Progenitor cell of endocrine pancreas (in vitro differentiated cells): ENCODE results near the gene CDH12. TPM values are rescaled to one million over a fixed set of nuclear protein-coding genes. Genes with fewer than 3 reads are reported as not detected.

Experiments
- DNase-seq: peaks from one replicate; pipeline ENCODE4 v3.0.0; 2021; ENCODE audit warnings: low spot score; ENCODE audit not compliant: unreplicated experiment
- H3K27ac Mint-ChIP-seq: 2 replicates; pipeline ENCODE4 v1.8.0; 2021; ENCODE audit warnings: mild to moderate bottlenecking, moderate library complexity, mixed read lengths
- H3K27me3 Mint-ChIP-seq: 2 replicates; pipeline ENCODE4 v1.8.0; 2021; ENCODE audit warnings: mixed read lengths
- H3K36me3 Mint-ChIP-seq: 2 replicates; pipeline ENCODE4 v1.8.0; 2022; ENCODE audit warnings: mixed read lengths; ENCODE audit not compliant: insufficient read depth
- H3K4me1 Mint-ChIP-seq: 2 replicates; pipeline ENCODE4 v1.8.0; 2021; ENCODE audit warnings: low read depth, mixed read lengths
- H3K4me3 Mint-ChIP-seq: 2 replicates; pipeline ENCODE4 v1.8.0; 2021; ENCODE audit warnings: low read depth, mild to moderate bottlenecking, moderate library complexity, mixed read lengths
- H3K9me3 Mint-ChIP-seq: 2 replicates; pipeline ENCODE4 v1.8.0; 2021; ENCODE audit warnings: low read depth, mixed read lengths
- CTCF ChIP-seq: fragments of 200-600 bp; sonication (generic); IDR thresholded peaks from one replicate; pipeline ENCODE4 v1.5.0; 2021; ENCODE audit warnings: antibody characterized with exemption, mild to moderate bottlenecking; ENCODE audit not compliant: unreplicated experiment
- total RNA-seq: library from RNA; stranded (reverse); gene quantifications from 2 replicates; pipeline ENCODE4 v1.2.1, GENCODE V29; 2021

CDH12 gene
- total RNA-seq, 1 donor from 2014 or later: 2.8 TPM

GRCh38 chr5:22591461-22591860 lies 261.7 kb downstream of the CDH12 start:
- no peaks in the 10 kb centered on the region for H3K27me3 Mint-ChIP-seq
- no peaks in the 10 kb centered on the region for H3K4me1 Mint-ChIP-seq
- H3K4me3 Mint-ChIP-seq: no peak overlapping the region
- no peak for DNase-seq
- H3K9me3 Mint-ChIP-seq: no peaks in the 10 kb centered on the region
- no peak for TF ChIP-seq CTCF
- no peaks in the 10 kb centered on the region for H3K36me3 Mint-ChIP-seq
- no peak overlapping the region for H3K27ac Mint-ChIP-seq

- TF ChIP-seq CTCF: no peak
- H3K27ac Mint-ChIP-seq: no peak overlapping the region
- H3K27me3 Mint-ChIP-seq: no peaks in the 10 kb centered on the region
- no peak overlapping the region for H3K4me3 Mint-ChIP-seq
- no peaks in the 10 kb centered on the region for H3K9me3 Mint-ChIP-seq
- H3K4me1 Mint-ChIP-seq: no peaks in the 10 kb centered on the region
- DNase-seq: no peak
- no peaks in the 10 kb centered on the region for H3K36me3 Mint-ChIP-seq
Observed at GRCh38 chr5:22590677-22591268, 262.4 kb downstream of the CDH12 start.

- no peak for TF ChIP-seq CTCF
- no peak overlapping the region for H3K4me3 Mint-ChIP-seq
- DNase-seq: no peak
- H3K9me3 Mint-ChIP-seq: no peaks in the 10 kb centered on the region
- H3K36me3 Mint-ChIP-seq: no peaks in the 10 kb centered on the region
- peaks cover 4% of the 10 kb centered on the region for H3K27me3 Mint-ChIP-seq
- H3K4me1 Mint-ChIP-seq: no peaks in the 10 kb centered on the region
- no peak overlapping the region for H3K27ac Mint-ChIP-seq
Observed at GRCh38 chr5:22577711-22578110, 275.4 kb downstream of the CDH12 start.

GRCh38 chr5:22577006-22577405 lies 276.1 kb downstream of the CDH12 start:
- Mint-ChIP-seq H3K4me1 (no peaks in the 10 kb centered on the region), H3K9me3 (no peaks in the 10 kb centered on the region), H3K4me3 (no peak overlapping the region), H3K27ac (no peak overlapping the region), H3K36me3 (no peaks in the 10 kb centered on the region), H3K27me3 (peaks cover 4% of the 10 kb centered on the region)
- no peak for TF ChIP-seq CTCF
- no peak for DNase-seq

GRCh38 chr5:22572941-22573340 lies 280.2 kb downstream of the CDH12 start:
- Mint-ChIP-seq H3K27ac (no peak overlapping the region), H3K9me3 (no peaks in the 10 kb centered on the region), H3K27me3 (peaks cover 4% of the 10 kb centered on the region), H3K4me1 (no peaks in the 10 kb centered on the region), H3K36me3 (no peaks in the 10 kb centered on the region), H3K4me3 (no peak overlapping the region)
- no peak for DNase-seq
- TF ChIP-seq CTCF: no peak
